Measurements from ENCODE around the gene DCAF8. TPM values are rescaled to one million over a fixed set of nuclear protein-coding genes. Genes with fewer than 3 reads are reported as not detected.
A peak's percentile ranks its signal among the peaks of the same experiment; 100 is the strongest.

DCAF8 gene
- total RNA-seq, 2 donors from 2014 or later, result 124 to 167 TPM

- peaks cover 15% of the 10 kb centered on the region for H3K36me3 ChIP-seq
- H3K4me1 ChIP-seq (ENCODE audit: control insufficient read depth in 1 of 2, low read depth in 2 of 2), result peaks cover 40 to 68% of the 10 kb centered on the region in 2 donors
- DNase-seq (ENCODE audit: low spot score), result no peak
- no peaks in the 10 kb centered on the region for H3K27me3 ChIP-seq (replicated peaks; ENCODE audit: insufficient read depth)
- no peaks in the 10 kb centered on the region for H3K9me3 ChIP-seq
- no peak for ATAC-seq (ENCODE audit: insufficient number of reproducible peaks, low FRiP score, low read depth)
- peak overlapping the region; percentile 3 for H3K4me3 ChIP-seq
- TF ChIP-seq CTCF (IDR thresholded peaks at IDR 0.05), result no peak
- peak overlapping the region; percentile 54 to 95 for H3K27ac ChIP-seq
These were observed 54.4 kb downstream of the DCAF8 start for GRCh38 chr1:160207771-160208556.

GRCh38 chr1:160207118-160207650 lies 55.2 kb downstream of the DCAF8 start:
- H3K9me3 ChIP-seq, result no peaks in the 10 kb centered on the region
- peak overlapping the region; percentile 90 to 95 for H3K27ac ChIP-seq
- no peak for TF ChIP-seq CTCF (IDR thresholded peaks at IDR 0.05)
- H3K4me1 ChIP-seq (ENCODE audit: control insufficient read depth in 1 of 2, low read depth in 2 of 2), result peaks cover 40 to 68% of the 10 kb centered on the region in 2 donors
- peak overlapping the region; percentile 94 for H3K4me3 ChIP-seq
- ATAC-seq (ENCODE audit: insufficient number of reproducible peaks, low FRiP score, low read depth), result no peak
- peaks cover 8% of the 10 kb centered on the region for H3K36me3 ChIP-seq
- H3K27me3 ChIP-seq (replicated peaks; ENCODE audit: insufficient read depth), result no peaks in the 10 kb centered on the region
- no peak for DNase-seq (ENCODE audit: low spot score)

GRCh38 chr1:160206421-160207117 lies 55.8 kb downstream of the DCAF8 start:
- Histone ChIP-seq H3K27ac (peak overlapping the region; percentile 90 to 95), H3K4me1 (ENCODE audit: control insufficient read depth in 1 of 2, low read depth in 2 of 2) (peaks cover 40 to 66% of the 10 kb centered on the region in 2 donors), H3K36me3 (peaks cover 3% of the 10 kb centered on the region), H3K4me3 (peak overlapping the region; percentile 94), H3K27me3 (replicated peaks; ENCODE audit: insufficient read depth) (no peaks in the 10 kb centered on the region), H3K9me3 (no peaks in the 10 kb centered on the region)
- DNase-seq (ENCODE audit: low spot score) (no peak), ATAC-seq (ENCODE audit: insufficient number of reproducible peaks, low FRiP score, low read depth) (peak; percentile 22)
- no peak for TF ChIP-seq CTCF (IDR thresholded peaks at IDR 0.05)

GRCh38 chr1:160206036-160206389 lies 56.3 kb downstream of the DCAF8 start:
- peaks cover 40 to 61% of the 10 kb centered on the region in 2 donors for H3K4me1 ChIP-seq (ENCODE audit: control insufficient read depth in 1 of 2, low read depth in 2 of 2)

More at GRCh38 chr1:160206036-160206389, 56.3 kb downstream of the DCAF8 start:
- Histone ChIP-seq H3K27me3 (replicated peaks; ENCODE audit: insufficient read depth) (no peaks in the 10 kb centered on the region), H3K9me3 (no peaks in the 10 kb centered on the region), H3K36me3 (no peaks in the 10 kb centered on the region), H3K4me3 (peak overlapping the region; percentile 94), H3K27ac (peak overlapping the region; percentile 90 to 95)
- peak; percentile 53 for ATAC-seq (ENCODE audit: insufficient number of reproducible peaks, low FRiP score, low read depth)
- TF ChIP-seq CTCF (IDR thresholded peaks at IDR 0.05), result no peak
- DNase-seq (ENCODE audit: low spot score), result peak; percentile 43
